ENCODE results near the gene MVB12B. TPM values are rescaled to one million over a fixed set of nuclear protein-coding genes. Genes with fewer than 3 reads are reported as not detected.
A peak's percentile ranks its signal among the peaks of the same experiment; 100 is the strongest.

Gene MVB12B
- total and polyA plus RNA-seq, 2 of the 4 experiments (the other 2 are of a cell fraction), result 2.0 to 4.0 TPM

DNA sequence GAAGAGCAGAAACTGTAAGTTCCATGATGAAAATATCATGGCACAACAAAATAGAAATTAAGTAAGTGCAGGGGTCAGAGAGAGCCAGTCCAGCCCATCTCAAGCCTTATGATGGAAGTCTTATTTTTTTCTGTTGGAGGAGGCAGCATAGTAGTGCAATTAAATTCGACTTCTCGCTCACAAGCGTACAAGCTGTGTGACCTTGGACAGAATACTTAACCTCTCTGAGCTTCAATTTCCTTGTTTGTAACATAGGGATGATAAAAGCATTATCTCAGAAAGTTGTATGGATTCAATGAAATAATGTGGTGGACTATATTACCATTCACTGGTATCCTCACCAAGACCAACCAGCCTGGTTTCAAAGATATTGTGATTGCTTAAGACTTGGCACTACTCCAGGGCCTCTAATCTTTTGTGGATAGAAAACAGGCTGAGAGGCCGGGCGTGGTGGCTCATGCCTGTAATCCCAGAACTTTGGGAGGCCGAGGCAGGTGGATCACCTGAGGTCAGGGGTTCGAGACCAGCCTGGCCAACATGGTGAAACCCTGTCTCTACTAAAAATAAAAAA, 26.8 kb upstream of the MVB12B start:
- no TSS peak for BruUV-seq (replicated peaks)
- peaks cover 45% of the 10 kb centered on the region for H3K27me3 ChIP-seq (ENCODE audit: control insufficient read depth, insufficient read depth, low read length)
- POLR2A ChIA-PET (ENCODE audit: unreplicated experiment), result no interaction called here
- H3K9ac ChIP-seq (ENCODE audit: low read depth, low read length), result no peak overlapping the region
- H4K8ac ChIP-seq (ENCODE audit: low read depth in 2 of 2, low read length in 2 of 2), result no peak overlapping the region
- no peaks in the 10 kb centered on the region for H3K4me1 ChIP-seq (ENCODE audit: control insufficient read depth, insufficient read depth, low read length)
- WGBS, 2 experiments (ENCODE audit: extremely low coverage in 2 of 2, insufficient read length in 1 of 2), result 100% methylated on average over 1 of the region's 7 CpGs; no CpG with 5 or more reads in 1 of the 2 experiments
- H4K5ac ChIP-seq (ENCODE audit: low read depth, low read length), result no peak overlapping the region
- no peak overlapping the region for H3K4me2 ChIP-seq (ENCODE audit: low read depth, low read length)
- H2BK20ac ChIP-seq (ENCODE audit: low read depth, low read length), result no peak overlapping the region
- CTCF ChIA-PET, result no interaction called here
- TF ChIP-seq MAZ (IDR thresholded peaks at IDR 0.05; ENCODE audit: borderline replicate concordance, low read depth, low read length) (no peak), CEBPB (IDR thresholded peaks at IDR 0.05; ENCODE audit: low read depth, low read length) (0 out of 2 replicates have a peak, but pooled peaks have one; percentile 4)
- DNase-seq, result no peak
- H2AK9ac ChIP-seq (replicated peaks; ENCODE audit: low read depth, low read length, poor library complexity), result no peak overlapping the region
- no peak overlapping the region for H4K91ac ChIP-seq (ENCODE audit: insufficient read depth, low read depth, low read length)
- intact Hi-C loops (cut with micrococcal nuclease), result no loop called here
- H2BK5ac ChIP-seq (ENCODE audit: low read depth, low read length, poor library complexity, severe bottlenecking), result no peak overlapping the region
- no peak overlapping the region for H3K14ac ChIP-seq (replicated peaks; ENCODE audit: low read depth, low read length)
- no peaks in the 10 kb centered on the region for H3K36me3 ChIP-seq (ENCODE audit: control insufficient read depth, insufficient read depth, low read length)
- in situ Hi-C loops (cut with MboI; ENCODE audit: low sequenced_read_pairs), result loop anchor here (5.0 kb wide), 2 partner anchors 98 to 193 kb away; no protein-coding TSS in a partner anchor
- H2BK15ac ChIP-seq (ENCODE audit: low read depth, low read length), result no peak overlapping the region
- H3K79me1 ChIP-seq (ENCODE audit: low read depth in 1 of 2, low read length in 2 of 2), result no peaks in the 10 kb centered on the region
- no peak overlapping the region for H3K56ac ChIP-seq (ENCODE audit: extremely low read depth, insufficient read depth, low read length)
- no peaks in the 10 kb centered on the region for H4K20me1 ChIP-seq (ENCODE audit: insufficient read depth, low read length)
- H3K9me3 ChIP-seq (ENCODE audit: control insufficient read depth, insufficient read depth, low read length), result no peaks in the 10 kb centered on the region
- no peaks in the 10 kb centered on the region for H3K9me1 ChIP-seq (ENCODE audit: insufficient read depth, low read length)
- H3K23ac ChIP-seq (ENCODE audit: low read depth, low read length), result no peak overlapping the region
- ATAC-seq (ENCODE audit: low read depth), result no peak
- H2BK120ac ChIP-seq (ENCODE audit: low read depth, low read length), result no peak overlapping the region
- no peak overlapping the region for H3K27ac ChIP-seq (ENCODE audit: insufficient read depth, low read length)
- no peak overlapping the region for H3K4ac ChIP-seq (ENCODE audit: low read depth, low read length)
- H2AFZ ChIP-seq (replicated peaks; ENCODE audit: low read length, poor library complexity), result no peak overlapping the region
- H3K4me3 ChIP-seq (ENCODE audit: insufficient read depth, low read depth, low read length), result no peak overlapping the region
- H3K18ac ChIP-seq (ENCODE audit: low read depth, low read length), result no peak overlapping the region
- dilution Hi-C loops (cut with HindIII; ENCODE audit: low sequenced_read_pairs, unreplicated experiment), result no loop called here
- H2AK5ac ChIP-seq (ENCODE audit: low read depth, low read length), result no peak overlapping the region
